GM21390 (cell line): Measurements from ENCODE around the gene CLIP2.
"Not testable (repeated sequence)": the region's sequence is repeated elsewhere in the genome, so short reads cannot be mapped to it uniquely, and the experiment has no call there.

Experiments used
- ATAC-seq: cut with Tn5 transposase; IDR thresholded peaks from one replicate; pipeline ENCODE4 v1.9.1; 2021; ENCODE audit not compliant: unreplicated experiment

CLIP2 gene

DNA sequence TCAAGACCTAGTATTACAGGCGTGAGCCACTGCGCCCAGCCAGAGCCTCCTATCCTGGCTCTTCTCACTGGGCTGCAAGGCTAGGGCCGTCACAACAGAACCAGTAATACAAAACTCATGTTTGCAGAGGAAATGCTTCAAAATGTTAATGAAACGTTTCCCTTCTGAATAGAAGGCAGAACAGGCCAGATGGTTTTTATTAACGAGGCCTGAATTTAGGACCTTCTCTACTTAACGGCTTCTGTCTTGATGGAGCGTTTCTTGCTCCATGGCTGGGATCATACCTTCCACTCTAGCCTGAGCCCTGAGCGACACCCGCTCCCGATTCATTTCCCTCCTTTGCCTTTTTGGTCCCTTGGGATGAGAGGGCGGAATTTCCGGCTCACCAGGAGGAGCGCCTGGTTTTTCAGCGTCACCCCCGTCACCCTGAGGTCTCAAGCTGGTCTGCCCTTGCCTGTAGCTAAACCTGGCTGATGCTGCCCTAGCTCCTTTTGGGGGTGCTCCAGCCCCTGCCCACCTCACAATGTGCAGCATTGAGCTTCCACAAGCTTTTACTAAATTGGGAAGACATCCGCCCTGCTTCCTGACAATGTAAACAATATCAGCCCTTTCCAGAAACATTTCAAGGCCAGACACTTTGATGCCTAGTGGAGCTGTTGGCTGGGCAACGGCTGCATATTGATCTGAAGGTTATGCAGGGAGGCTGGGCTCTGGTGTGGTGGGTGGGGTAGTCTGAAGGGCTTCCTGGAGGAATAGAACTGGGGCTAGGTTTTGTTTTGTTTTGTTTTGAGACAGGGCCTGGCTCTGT, 5.2 kb downstream of the CLIP2 start:
- no peak for ATAC-seq

DNA sequence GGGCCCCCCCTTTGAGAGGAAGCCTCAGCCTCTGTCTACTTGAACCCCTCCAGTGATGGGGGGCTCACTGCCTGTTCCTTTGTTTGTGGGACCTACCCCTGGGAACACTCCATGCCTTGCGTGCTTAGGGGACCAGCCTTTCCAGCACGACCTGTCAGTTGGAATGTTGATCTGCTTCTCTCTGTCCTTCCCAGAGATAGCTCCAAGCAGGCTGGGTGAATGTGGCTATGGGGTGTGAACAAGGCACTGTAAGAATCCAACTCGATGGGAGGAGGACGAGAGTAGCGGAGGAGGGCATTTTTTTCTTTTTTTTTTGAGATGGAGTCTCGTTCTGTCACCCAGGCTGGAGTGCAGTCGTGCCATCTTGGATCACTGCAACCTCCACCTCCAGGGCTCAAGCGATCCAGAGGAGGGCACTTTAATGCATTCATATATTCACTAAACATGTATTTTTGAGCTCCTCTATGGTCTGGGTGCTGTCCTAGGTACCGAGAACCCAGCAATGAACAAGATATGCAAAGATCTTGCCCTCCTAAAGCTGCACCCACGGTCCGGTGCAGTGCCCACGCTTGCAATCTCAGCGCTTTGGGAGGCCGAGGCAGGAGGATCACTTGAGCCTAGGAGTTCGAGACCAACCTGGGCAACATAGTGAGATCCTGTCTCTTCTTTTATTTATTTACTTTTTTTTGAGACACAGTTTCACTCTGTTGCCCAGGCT, 8.5 kb downstream of the CLIP2 start:
- no peak for ATAC-seq

DNA sequence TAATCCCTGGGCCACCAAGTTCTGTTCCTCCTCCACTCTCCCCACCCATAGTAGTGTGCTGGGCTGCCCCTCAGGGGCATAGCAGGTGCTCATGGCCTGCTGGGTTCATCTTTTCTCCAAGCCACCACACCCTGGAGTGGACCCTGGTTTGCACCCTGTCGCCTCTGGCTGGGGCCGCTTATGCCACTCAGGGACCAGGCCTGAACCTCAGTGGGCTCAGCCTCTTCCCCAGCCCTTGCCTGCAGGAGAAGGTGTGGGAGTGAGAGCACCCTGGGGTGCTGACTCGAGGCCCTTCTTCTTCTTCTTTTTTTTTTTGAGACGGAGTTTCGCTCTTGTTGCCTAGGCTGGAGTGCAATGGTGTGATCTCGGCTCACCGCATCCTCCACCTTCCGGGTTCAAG, 10.2 kb downstream of the CLIP2 start:
- ATAC-seq: no peak

- no peak for ATAC-seq
Measured at GRCh38 chr7:74300926-74301325, 11.7 kb downstream of the CLIP2 start.

DNA sequence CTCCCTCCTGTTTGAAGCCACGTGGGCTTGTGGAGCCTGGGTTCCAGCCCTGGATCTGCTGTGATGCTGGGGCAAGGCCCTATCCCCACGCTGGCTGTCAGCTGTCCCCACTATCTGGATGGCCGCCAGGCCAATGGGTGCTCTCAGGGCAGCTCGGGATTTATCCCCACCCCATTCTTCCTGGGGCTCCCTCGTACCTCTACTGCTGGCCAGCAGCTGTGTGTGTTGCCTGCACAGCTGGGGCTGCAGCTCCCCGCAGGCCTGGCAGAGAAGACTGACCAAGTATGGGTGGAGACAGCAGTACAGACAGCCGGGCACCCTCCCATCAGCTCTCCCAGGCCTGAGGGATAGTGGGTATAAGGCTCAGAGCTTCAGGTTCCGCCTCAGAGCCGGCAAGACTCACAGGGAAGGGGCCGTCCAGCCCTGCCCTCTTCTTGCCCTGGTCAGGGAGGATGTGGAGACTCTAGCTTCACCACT, 13.6 kb downstream of the CLIP2 start:
- ATAC-seq: no peak

DNA sequence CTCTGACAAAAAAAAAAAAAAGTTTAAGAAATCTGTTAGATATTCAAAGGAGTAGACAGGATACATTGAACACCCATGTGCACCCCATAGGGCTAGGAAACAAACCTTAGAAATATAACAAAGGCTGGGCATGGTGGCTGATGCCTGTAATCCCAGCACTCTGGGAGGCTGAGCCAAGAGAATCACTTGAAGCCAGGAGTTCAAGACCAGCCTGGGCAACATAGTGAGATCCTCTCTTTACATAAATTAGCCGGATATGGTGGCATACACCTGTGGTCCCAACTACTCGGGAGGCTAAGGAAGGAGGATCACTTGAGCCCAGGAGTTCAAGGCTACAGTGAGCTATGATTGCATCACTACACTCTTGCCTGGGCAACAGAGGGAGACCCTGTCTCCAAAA, 15.3 kb downstream of the CLIP2 start:
- no peak for ATAC-seq

- ATAC-seq: no peak
Measured at GRCh38 chr7:74306004-74306729, 17.0 kb downstream of the CLIP2 start.

- ATAC-seq: no peak
Measured at GRCh38 chr7:74306730-74307469, 17.7 kb downstream of the CLIP2 start.

- ATAC-seq: no peak
Measured at GRCh38 chr7:74307738-74308505, 18.7 kb downstream of the CLIP2 start.

DNA sequence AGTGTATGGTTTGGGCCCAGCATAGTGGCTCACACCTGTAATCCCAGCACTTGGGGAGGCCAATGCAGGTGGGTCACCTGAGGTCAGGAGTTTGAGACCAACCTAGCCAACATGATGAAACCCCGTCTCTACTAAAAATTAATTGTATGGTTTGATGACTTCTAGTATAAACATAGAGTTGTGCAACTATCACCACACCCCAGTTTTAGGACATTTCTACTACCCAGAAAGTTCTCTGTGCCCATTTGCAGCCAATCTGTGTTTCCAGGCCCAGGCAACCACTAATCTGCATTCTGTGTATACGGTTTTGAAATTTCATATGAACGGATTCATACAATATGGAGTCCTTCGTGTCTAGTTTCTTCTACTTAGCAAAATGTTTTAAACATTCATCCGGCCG, 20.0 kb downstream of the CLIP2 start:
- no peak for ATAC-seq

DNA sequence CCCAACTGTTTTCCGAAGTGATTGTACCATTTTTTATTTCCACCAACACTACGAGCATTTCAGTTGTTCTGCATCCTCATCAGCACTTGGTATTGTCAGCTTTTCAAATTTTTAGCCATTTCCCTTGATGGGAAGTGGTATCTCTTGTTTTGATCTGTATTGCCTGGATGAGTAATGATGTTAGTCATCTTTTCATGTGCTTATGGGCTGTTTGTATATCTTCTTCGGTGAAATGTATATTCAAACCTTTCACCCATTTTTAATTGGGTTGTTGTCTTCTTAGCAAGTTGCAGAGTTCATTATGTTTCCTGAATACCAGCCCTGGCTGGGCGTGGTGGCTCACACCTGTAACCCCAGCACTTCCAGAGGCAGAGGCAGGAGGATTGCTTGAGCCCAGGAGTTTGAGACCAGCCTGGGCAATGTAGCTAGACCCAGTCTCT, 22.1 kb downstream of the CLIP2 start:
- ATAC-seq: no peak

GRCh38 chr7:74312418-74313028, 23.3 kb downstream of the CLIP2 start:
- no peak for ATAC-seq

- not testable (repeated sequence) for ATAC-seq
Measured at GRCh38 chr7:74315891-74316290, 26.7 kb downstream of the CLIP2 start.

DNA sequence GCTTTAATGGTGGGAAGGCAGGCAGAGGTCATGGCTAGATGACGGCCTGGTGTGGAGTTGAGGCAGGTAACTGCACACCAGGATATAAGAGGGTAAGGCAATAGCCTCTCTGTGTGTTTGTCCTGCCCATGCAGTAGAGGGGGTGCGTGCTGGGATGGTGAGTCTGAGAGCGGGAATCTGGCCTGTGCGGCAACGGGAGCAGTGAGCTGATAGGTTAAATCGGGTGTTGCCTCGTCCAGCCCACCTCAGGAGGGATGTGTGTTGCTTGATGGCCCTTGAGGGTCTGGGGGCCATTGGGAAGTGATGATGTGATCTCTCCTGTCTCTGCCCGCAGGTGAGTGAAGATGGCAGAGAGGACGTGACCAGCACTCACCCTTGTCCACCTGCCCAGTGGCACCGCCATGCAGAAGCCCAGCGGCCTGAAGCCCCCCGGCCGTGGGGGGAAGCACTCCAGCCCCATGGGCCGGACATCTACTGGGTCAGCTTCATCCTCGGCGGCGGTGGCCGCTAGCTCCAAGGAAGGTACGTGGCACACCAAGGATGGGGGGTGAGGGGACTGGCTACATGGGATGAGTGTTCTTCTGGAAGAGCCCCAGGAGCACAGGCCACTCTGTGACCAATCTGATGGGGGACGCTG, 28.1 kb downstream of the CLIP2 start:
- ATAC-seq: no peak

- no peak for ATAC-seq
Measured at GRCh38 chr7:74318043-74318442, 28.8 kb downstream of the CLIP2 start.

DNA sequence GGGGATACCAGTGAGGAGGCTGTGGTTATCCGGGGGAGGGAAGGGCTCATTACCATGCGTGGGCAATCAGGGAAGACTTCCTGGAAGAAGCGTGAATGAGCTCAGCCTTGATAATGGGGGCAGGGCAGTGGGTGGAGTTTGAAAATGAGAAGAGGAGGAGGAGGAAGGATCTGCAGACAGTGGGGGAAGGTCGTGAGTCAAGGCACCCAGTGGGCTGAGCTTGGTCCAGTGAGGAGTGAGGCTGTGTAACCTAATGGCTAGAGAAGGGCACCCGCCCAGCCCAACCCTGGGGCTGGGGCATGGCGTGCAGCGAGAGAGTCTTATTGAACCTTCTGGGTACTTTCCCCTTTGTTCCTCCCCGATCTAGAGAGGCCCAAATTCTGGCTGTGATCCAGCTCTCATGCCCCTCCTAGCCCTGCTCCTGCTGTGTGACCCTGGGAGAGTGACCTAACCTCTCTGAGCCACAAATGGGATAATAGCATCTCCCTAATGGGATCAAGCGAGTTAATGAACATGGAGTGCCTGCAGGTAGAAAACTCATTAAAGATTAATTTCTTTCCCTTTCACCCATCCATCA, 31.5 kb downstream of the CLIP2 start:
- no peak for ATAC-seq

DNA sequence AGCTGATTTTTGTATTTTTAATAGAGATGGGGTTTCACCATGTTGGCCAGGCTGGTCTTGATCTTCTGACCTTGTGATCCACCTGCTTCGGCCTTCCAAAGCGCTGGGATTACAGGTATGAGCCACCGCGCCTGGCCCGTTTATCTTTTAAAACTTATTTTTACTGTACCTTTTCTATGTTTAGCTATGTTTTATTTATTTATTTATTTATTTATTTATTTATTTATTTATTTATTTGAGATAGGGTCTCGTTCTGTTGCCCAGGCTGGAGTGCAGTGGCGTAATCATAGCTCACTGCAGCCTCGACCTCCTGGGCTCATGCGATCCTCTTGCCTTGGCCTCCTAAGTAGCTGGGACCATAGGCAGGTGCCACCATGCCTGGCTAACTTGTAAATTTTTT, 33.7 kb downstream of the CLIP2 start:
- ATAC-seq: not testable (repeated sequence)

DNA sequence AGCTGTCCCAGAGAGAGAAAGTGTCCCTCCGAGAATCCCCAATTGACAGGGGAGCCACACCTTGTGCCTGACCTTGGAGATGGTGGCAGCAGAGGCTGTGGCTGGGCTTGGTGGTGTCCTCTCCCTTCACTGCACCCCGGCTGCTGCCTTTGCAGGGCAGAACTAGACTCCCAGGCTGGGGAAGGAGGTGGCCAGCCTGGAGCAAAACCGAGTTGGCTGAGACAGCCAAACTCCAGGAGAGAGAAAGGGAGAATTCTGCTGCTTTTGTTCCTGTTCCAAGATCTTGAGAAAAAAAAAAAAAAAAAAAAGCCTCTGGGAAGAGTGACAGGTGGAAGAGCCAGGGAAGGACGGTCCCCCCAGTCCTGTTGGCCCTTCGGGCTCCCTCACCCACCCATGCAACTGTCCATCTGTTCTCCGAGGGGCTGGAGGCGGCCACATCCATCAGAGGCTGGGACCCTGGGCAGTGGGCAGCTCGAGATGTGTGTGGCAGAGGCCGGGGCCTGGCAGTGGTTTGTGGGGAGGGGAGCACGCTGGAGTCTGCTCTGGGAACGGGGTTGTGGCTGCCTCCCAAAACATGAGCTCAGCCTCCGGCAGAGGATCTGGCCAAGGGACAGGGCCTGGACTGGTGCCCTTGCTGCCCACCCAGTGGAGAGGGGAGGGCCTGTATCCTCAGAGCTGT, 35.5 kb downstream of the CLIP2 start:
- ATAC-seq: no peak
